B cell (primary cell): ENCODE data around the gene MAST2. TPM values are rescaled to one million over a fixed set of nuclear protein-coding genes. Genes with fewer than 3 reads are reported as not detected.

Experiments used
- ATAC-seq: fragments of 200-7000 bp; cut with Tn5 transposase; one replicate; pipeline ENCODE4 v1.10.0; 2021; ENCODE audit warnings: low read depth, mild to moderate bottlenecking, moderate number of reproducible peaks, moderate library complexity
- CTCF ChIA-PET: fragments of 350-600 bp; sonication (Branson Sonifier 250); formaldehyde crosslinking; loops from one replicate; lab custom pipeline; 2021; ENCODE audit warnings: antibody characterized with exemption, inconsistent platforms; lab: Charles Lee
- POLR2A ChIA-PET: fragments of 350-600 bp; sonication (Branson Sonifier 250); formaldehyde crosslinking; loops from one replicate; lab custom pipeline; 2021; ENCODE audit warnings: antibody characterized with exemption; lab: Charles Lee
- DNase-seq: peaks from one replicate; pipeline ENCODE4 v3.0.0; 2013
- H2AFZ ChIP-seq: 2 replicates; pipeline ENCODE4 v1.6.1; 2012; ENCODE audit warnings: mild to moderate bottlenecking, low read depth, low read length; ENCODE audit not compliant: insufficient read depth, poor library complexity, severe bottlenecking
- H3K27ac ChIP-seq, 2 donors: 1 replicate in 1 of 2; 2 replicates in 1 of 2; pipeline ENCODE4 v1.5.1; 2012 to 2013; ENCODE audit warnings: low read length in 2 of 2, mild to moderate bottlenecking in 2 of 2, moderate library complexity in 1 of 2
- H3K27me3 ChIP-seq, 4 experiments: fragments of 200-600 bp in 1 of 4; sonication (generic) in 1 of 4; replicated peaks in 1 of 4; 1 replicate in 2 of 4; 2 replicates in 2 of 4; pipeline versions ENCODE4 v1.6.1 to v1.7.0; 2013 to 2016; ENCODE audit warnings: low read length in 3 of 4, mild to moderate bottlenecking in 2 of 4, mixed read lengths in 1 of 4, moderate library complexity in 1 of 4; ENCODE audit not compliant: insufficient read depth in 4 of 4, control insufficient read depth in 3 of 4; ENCODE audit errors: control extremely low read depth in 1 of 4
- H3K36me3 ChIP-seq, 2 experiments: replicated peaks in 1 of 2; 1 replicate in 1 of 2; 2 replicates in 1 of 2; pipeline versions ENCODE4 v1.6.1 to v1.7.1; 2013; ENCODE audit warnings: low read length in 1 of 2; ENCODE audit not compliant: insufficient read depth in 2 of 2, control insufficient read depth in 1 of 2; ENCODE audit errors: control extremely low read depth in 1 of 2, extremely low read depth in 1 of 2
- H3K4me1 ChIP-seq, 2 donors: fragments of 200-600 bp in 1 of 2; sonication (generic) in 1 of 2; 1 replicate in 1 of 2; 2 replicates in 1 of 2; pipeline versions ENCODE4 v1.5.1 to v1.6.1; 2013 to 2017; ENCODE audit warnings: low read length in 2 of 2; ENCODE audit not compliant: control insufficient read depth in 2 of 2, insufficient read depth in 2 of 2
- H3K4me2 ChIP-seq: replicated peaks from 2 replicates; pipeline ENCODE3; 2012; ENCODE audit warnings: mild to moderate bottlenecking, low read depth, low read length; ENCODE audit not compliant: poor library complexity, severe bottlenecking
- H3K4me3 ChIP-seq, 5 experiments: fragments of 200-600 bp in 1 of 5; sonication (generic) in 1 of 5; 1 replicate in 3 of 5; 2 replicates in 2 of 5; pipeline versions ENCODE4 v1.5.1 to v1.7.0; 2011 to 2016; ENCODE audit warnings: low read length in 4 of 5, mild to moderate bottlenecking in 4 of 5, low read depth in 2 of 5, control low read depth in 1 of 5, moderate library complexity in 1 of 5; ENCODE audit not compliant: insufficient read depth in 1 of 5; ENCODE audit errors: control extremely low read depth in 1 of 5, extremely low read depth in 1 of 5
- H3K79me2 ChIP-seq: fragments of 200-600 bp; sonication (generic); one replicate; pipeline ENCODE4 v1.6.0; 2016; ENCODE audit warnings: low read length; ENCODE audit not compliant: control insufficient read depth, insufficient read depth
- H3K9ac ChIP-seq: fragments of 200-600 bp; sonication (generic); 2 replicates; pipeline ENCODE4 v1.6.1; 2017; ENCODE audit warnings: mild to moderate bottlenecking, low read length, moderate library complexity
- H3K9me3 ChIP-seq, 3 donors: one replicate each; pipeline versions ENCODE4 v1.6.1 to v1.7.1; 2013; ENCODE audit warnings: low read length in 2 of 3; ENCODE audit not compliant: control insufficient read depth in 2 of 3, insufficient read depth in 1 of 3; ENCODE audit errors: control extremely low read depth in 1 of 3
- H4K20me1 ChIP-seq: 2 replicates; pipeline ENCODE4 v1.6.0; 2012; ENCODE audit warnings: mild to moderate bottlenecking, low read length; ENCODE audit not compliant: insufficient read depth, control insufficient read depth, poor library complexity, severe bottlenecking
- H3K27ac Mint-ChIP-seq: one replicate; pipeline ENCODE4 v1.8.0; 2021; ENCODE audit warnings: mixed read lengths
- H3K27me3 Mint-ChIP-seq: one replicate; pipeline ENCODE4 v1.8.0; 2021; ENCODE audit warnings: mixed read lengths
- H3K4me1 Mint-ChIP-seq: one replicate; pipeline ENCODE4 v1.8.0; 2021; ENCODE audit warnings: mixed read lengths
- H3K4me3 Mint-ChIP-seq: one replicate; pipeline ENCODE4 v1.8.0; 2021; ENCODE audit warnings: mixed read lengths
- H3K9me3 Mint-ChIP-seq: one replicate; pipeline ENCODE4 v1.8.0; 2022; ENCODE audit warnings: mixed read lengths; ENCODE audit not compliant: insufficient read depth
- EZH2 ChIP-seq: IDR thresholded peaks from 2 replicates; pipeline ENCODE4 v1.6.1; 2012; ENCODE audit warnings: borderline replicate concordance, low read depth, mild to moderate bottlenecking, moderate library complexity, low read length; ENCODE audit not compliant: insufficient read depth, poor library complexity, severe bottlenecking
- WGBS: methylation state at CpG from one replicate; pipeline ENCODE4 v1.1.5; 2013; ENCODE audit warnings: missing lambda C conversion rate; ENCODE audit not compliant: insufficient coverage; 5-methylcytosine and 5-hydroxymethylcytosine counted together
- intact Hi-C: fragments of 100-400 bp; cut with micrococcal nuclease; formaldehyde crosslinking; loops from one replicate; pipeline ENCODE4 v1.10.0; 2022
- polyA plus RNA-seq: library from polyadenylated mRNA; depleted of rRNA; stranded (reverse); fragments of >200 nt; gene quantifications from 2 replicates; pipeline ENCODE4 v1.2.3, GENCODE V29; 2012
- total RNA-seq, 2 donors: library from RNA; stranded (reverse); fragments of 120-200 nt in 1 of 2; gene quantifications; 1 replicate in 1 of 2; 2 replicates in 1 of 2; pipeline versions ENCODE4 v1.2.3 to v1.2.4, GENCODE V29; 2013 to 2022
- TF ChIP-seq, protein P1 (sequence below): fragments of 200-600 bp; IDR thresholded peaks from one replicate; pipeline ENCODE4 v1.8.0; 2022; ENCODE audit warnings: antibody characterized with exemption, mild to moderate bottlenecking

MAST2 gene
- total and polyA plus RNA-seq, 2 donors (not counting 1 experiment from before 2014, with no cell fraction given): 12.5 to 23.3 TPM

DNA sequence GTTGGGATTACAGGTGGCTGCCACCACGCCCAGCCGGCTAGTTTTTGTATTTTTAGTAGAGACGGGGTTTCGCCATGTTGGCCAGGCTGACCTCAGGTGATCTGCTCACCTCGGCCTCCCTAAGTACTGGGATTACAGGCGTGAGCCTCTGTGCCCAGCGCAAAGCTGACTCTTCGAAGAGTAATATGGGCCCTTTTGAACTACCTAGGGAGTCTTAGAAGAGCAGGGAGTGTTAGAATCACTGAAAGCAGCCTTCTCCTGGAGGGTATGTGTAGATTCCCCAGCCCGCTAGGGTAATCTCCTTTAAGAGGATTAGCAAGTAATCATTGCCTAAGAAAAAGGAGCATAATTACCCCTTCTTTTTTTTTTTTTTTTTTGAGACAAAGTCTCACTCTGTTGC lies 6.5 kb upstream of the MAST2 start:
- CTCF ChIA-PET: no interaction called here
- Histone ChIP-seq H3K4me2 (no peak overlapping the region), H3K9me3 (no peaks in the 10 kb centered on the region), H3K4me3 (no peak overlapping the region), H2AFZ (no peak overlapping the region), H3K27ac (no peak overlapping the region), H3K27me3 (no peaks in the 10 kb centered on the region), H3K4me1 (no peaks in the 10 kb centered on the region), H3K36me3 (no peaks in the 10 kb centered on the region), H4K20me1 (no peaks in the 10 kb centered on the region), H3K9ac (no peak overlapping the region), H3K79me2 (no peaks in the 10 kb centered on the region)
- no peak for ATAC-seq
- Mint-ChIP-seq H3K4me1 (peaks cover 2% of the 10 kb centered on the region), H3K27ac (no peak overlapping the region), H3K27me3 (peaks cover 12% of the 10 kb centered on the region), H3K9me3 (no peaks in the 10 kb centered on the region), H3K4me3 (no peak overlapping the region)
- intact Hi-C loops: no loop called here
- DNase-seq: no peak
- TF ChIP-seq EZH2: no peak
- TF ChIP-seq, protein P1, sequence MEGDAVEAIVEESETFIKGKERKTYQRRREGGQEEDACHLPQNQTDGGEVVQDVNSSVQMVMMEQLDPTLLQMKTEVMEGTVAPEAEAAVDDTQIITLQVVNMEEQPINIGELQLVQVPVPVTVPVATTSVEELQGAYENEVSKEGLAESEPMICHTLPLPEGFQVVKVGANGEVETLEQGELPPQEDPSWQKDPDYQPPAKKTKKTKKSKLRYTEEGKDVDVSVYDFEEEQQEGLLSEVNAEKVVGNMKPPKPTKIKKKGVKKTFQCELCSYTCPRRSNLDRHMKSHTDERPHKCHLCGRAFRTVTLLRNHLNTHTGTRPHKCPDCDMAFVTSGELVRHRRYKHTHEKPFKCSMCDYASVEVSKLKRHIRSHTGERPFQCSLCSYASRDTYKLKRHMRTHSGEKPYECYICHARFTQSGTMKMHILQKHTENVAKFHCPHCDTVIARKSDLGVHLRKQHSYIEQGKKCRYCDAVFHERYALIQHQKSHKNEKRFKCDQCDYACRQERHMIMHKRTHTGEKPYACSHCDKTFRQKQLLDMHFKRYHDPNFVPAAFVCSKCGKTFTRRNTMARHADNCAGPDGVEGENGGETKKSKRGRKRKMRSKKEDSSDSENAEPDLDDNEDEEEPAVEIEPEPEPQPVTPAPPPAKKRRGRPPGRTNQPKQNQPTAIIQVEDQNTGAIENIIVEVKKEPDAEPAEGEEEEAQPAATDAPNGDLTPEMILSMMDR: no peak
- POLR2A ChIA-PET: no interaction called here
- 97% methylated on average over 7 of the region's 9 CpGs for WGBS

DNA sequence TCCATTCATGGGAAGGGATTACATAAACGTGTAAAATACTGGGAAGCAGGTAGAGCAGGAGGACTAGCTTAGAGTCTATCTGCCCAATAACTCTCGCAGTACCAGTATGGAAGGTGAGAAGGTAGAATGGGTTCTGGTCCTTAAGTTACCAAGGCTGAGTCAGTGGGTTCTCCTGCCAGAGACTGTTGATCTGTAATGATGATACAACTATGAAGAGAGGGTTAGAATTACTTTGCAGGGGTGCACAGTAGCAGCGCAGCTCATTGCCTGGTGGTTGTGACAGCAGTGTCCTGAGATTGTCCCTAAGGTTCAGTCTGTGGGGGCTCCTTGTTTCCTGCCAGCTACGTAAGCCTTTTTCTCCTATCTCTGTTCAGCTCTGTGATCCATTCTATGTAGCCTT lies 2.5 kb upstream of the MAST2 start:
- H3K9me3 Mint-ChIP-seq: no peaks in the 10 kb centered on the region
- intact Hi-C loops: loop anchor here (5.0 kb wide), 1 partner anchor 474 kb away; the partner anchor contains the start of gene HPDL
- H2AFZ ChIP-seq: no peak overlapping the region

More for the DNA sequence above, 2.5 kb upstream of the MAST2 start:
- H3K4me3 ChIP-seq: no peak overlapping the region
- WGBS: 100% methylated on average over 2 of the region's 4 CpGs
- no peak overlapping the region for H3K27ac ChIP-seq
- H3K36me3 ChIP-seq: no peaks in the 10 kb centered on the region
- Mint-ChIP-seq H3K27me3 (peaks cover 4% of the 10 kb centered on the region), H3K4me3 (no peak overlapping the region), H3K4me1 (peaks cover 27% of the 10 kb centered on the region), H3K27ac (no peak overlapping the region)
- no peak overlapping the region for H3K4me2 ChIP-seq
- H3K4me1 ChIP-seq: peaks cover 11 to 15% of the 10 kb centered on the region in 2 donors
- no peaks in the 10 kb centered on the region for H4K20me1 ChIP-seq
- CTCF ChIA-PET: no interaction called here
- POLR2A ChIA-PET: no interaction called here
- no peak for DNase-seq
- H3K9me3 ChIP-seq: no peaks in the 10 kb centered on the region
- TF ChIP-seq, protein P1: no peak
- TF ChIP-seq EZH2: no peak
- H3K9ac ChIP-seq: no peak overlapping the region
- H3K27me3 ChIP-seq: no peaks in the 10 kb centered on the region
- no peaks in the 10 kb centered on the region for H3K79me2 ChIP-seq
- no peak for ATAC-seq
